Testis (tissue), 3 donors: ENCODE results near the gene PHF12. TPM values are rescaled to one million over a fixed set of nuclear protein-coding genes. Genes with fewer than 3 reads are reported as not detected.

Source experiments
- DNase-seq: peaks from one replicate; pipeline ENCODE4 v3.0.0-alpha.2; 2019
- H3K27ac ChIP-seq, 2 donors: fragments of 200-600 bp; sonication (generic); one replicate each; pipeline ENCODE4 v1.5.1; 2019
- H3K27me3 ChIP-seq: fragments of 200-600 bp; sonication (generic); one replicate; pipeline ENCODE4 v1.5.1; 2019
- H3K36me3 ChIP-seq: fragments of 200-600 bp; sonication (generic); one replicate; pipeline ENCODE4 v1.5.1; 2017; ENCODE audit warnings: low read depth; ENCODE audit errors: missing control alignments
- H3K4me1 ChIP-seq: fragments of 200-600 bp; sonication (generic); one replicate; pipeline ENCODE4 v1.5.1; 2019
- H3K4me3 ChIP-seq, 2 donors: fragments of 200-600 bp; sonication (generic); one replicate each; pipeline ENCODE4 v1.5.1; 2017 to 2019
- H3K9me3 ChIP-seq: fragments of 200-600 bp; sonication (generic); one replicate; pipeline ENCODE4 v1.5.1; 2017
- CTCF ChIP-seq, 3 experiments: fragments of 450-650 bp in 2 of 3; fragments of 200-600 bp in 1 of 3; sonication (generic) in 1 of 3; IDR thresholded peaks; one replicate each; pipeline ENCODE4 v1.5.1; 2016 to 2019; ENCODE audit warnings: antibody characterized with exemption in 3 of 3, mild to moderate bottlenecking in 2 of 3, moderate library complexity in 1 of 3
- POLR2A ChIP-seq: fragments of 450-650 bp; IDR thresholded peaks from one replicate; pipeline ENCODE4 v1.6.1; 2017; ENCODE audit warnings: antibody characterized with exemption, mild to moderate bottlenecking, moderate library complexity
- WGBS, 2 donors: methylation state at CpG; one replicate each; pipeline ENCODE4 v1.1.5; 2018; 5-methylcytosine and 5-hydroxymethylcytosine counted together
- intact Hi-C: fragments of 100-400 bp; cut with DNase I; formaldehyde crosslinking; loops from one replicate; pipeline ENCODE4 v1.15.1; 2023; ENCODE audit warnings: low total_unique reads
- polyA plus RNA-seq: library from polyadenylated mRNA; stranded (reverse); fragments of 350-450 nt; fragmentation: Illumina TruSeq; extraction: RNeasy Lipid Tissue Mini Kit (QIAGEN cat#74804); gene quantifications from one replicate; pipeline ENCODE4 v1.2.3, GENCODE V29; 2014; ENCODE audit warnings: low read depth, low replicate concordance; ENCODE audit not compliant: insufficient read depth
- total RNA-seq, 2 donors: library from RNA; depleted of rRNA; stranded (reverse); fragments of >200 nt; gene quantifications; one replicate each; pipeline ENCODE4 v1.2.3, GENCODE V29; 2016

Gene PHF12
- total and polyA plus RNA-seq, 3 donors from 2014 or later = 38.8 to 85.3 (median 82.4) TPM

- DNase-seq = no peak
- Histone ChIP-seq H3K4me3 (no peak overlapping the region), H3K4me1 (peaks cover 6% of the 10 kb centered on the region), H3K36me3 (no peaks in the 10 kb centered on the region), H3K27ac (no peak overlapping the region), H3K9me3 (no peaks in the 10 kb centered on the region), H3K27me3 (no peaks in the 10 kb centered on the region)
- WGBS, 2 donors = 89 to 95% methylated on average over 5 to 7 of the region's 7 CpGs
- TF ChIP-seq POLR2A (no peak), CTCF (IDR thresholded peaks at IDR 0.05) (no peak)
- intact Hi-C loops = no loop called here
These were observed 6.7 kb upstream of the PHF12 start for GRCh38 chr17:28957992-28958355.

DNA sequence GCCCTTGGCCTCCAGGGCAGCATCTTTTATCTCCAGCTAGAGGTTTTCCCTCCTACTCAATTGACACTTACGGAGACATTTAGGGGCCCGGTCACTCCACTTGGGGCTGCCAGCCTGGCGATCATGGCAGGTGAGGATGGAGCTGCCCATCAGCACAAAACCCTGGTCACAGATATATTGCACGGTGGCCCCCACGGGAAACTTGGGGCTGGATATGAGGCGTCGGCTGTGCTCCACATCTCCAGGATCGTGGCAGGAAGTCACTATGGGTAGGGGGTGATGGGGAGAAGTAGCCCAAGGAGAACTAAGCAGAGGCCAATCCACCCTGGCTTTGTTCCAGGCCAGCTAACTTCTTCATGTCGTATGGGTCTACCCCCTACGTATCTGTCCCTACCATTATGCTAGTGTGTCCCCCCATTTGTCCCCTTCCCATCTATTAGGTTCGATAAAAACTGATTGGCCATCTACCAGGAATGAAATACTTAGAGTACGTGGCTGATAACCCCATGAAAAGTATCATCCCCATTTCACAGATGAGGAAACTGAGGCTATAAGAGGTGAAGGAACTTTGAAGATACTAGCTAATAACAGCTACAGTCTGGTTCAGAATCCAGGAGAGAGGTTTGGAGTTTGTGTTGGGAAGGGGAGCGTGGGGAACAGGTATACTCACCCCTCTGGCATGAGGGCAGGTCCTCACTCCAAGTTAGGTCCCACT, 6.1 kb upstream of the PHF12 start:
- Histone ChIP-seq H3K27ac (no peak overlapping the region), H3K4me1 (peaks cover 10% of the 10 kb centered on the region), H3K27me3 (no peaks in the 10 kb centered on the region), H3K4me3 (no peak overlapping the region), H3K36me3 (no peaks in the 10 kb centered on the region), H3K9me3 (no peaks in the 10 kb centered on the region)
- WGBS, 2 donors = 92 to 94% methylated on average over 12 to 13 of the region's 13 CpGs
- no peak for DNase-seq
- intact Hi-C loops = no loop called here
- no peak for TF ChIP-seq POLR2A
- no peak for TF ChIP-seq CTCF (IDR thresholded peaks at IDR 0.05)

DNA sequence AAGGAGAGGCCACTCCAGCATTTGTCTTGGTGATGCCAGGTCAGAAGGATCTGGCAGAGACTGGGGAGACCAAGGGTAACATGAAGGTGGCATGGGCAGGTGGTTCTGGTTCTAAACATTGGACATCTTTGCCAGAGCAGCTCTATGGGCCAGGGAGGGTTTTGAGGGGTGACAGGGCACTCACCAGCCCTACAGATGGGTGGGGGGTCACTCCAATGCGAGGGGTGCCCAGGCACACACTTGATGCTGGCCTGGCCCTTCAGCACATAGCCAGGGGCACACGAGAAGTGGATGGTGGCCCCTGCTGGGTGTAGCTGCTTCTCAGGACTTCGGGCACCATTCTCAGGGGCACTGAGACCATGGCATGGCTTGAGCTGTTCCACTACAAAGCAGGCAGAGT, 5.5 kb upstream of the PHF12 start:
- no peak for DNase-seq
- H3K9me3 ChIP-seq = no peaks in the 10 kb centered on the region
- H3K36me3 ChIP-seq = no peaks in the 10 kb centered on the region
- intact Hi-C loops = no loop called here
- H3K27ac ChIP-seq = no peak overlapping the region
- TF ChIP-seq CTCF (IDR thresholded peaks at IDR 0.05) (no peak), POLR2A (no peak)
- H3K4me1 ChIP-seq = peaks cover 10% of the 10 kb centered on the region
- no peak overlapping the region for H3K4me3 ChIP-seq
- H3K27me3 ChIP-seq = no peaks in the 10 kb centered on the region
- 89 to 92% methylated on average over 2 to 3 of the region's 3 CpGs for WGBS, 2 donors

- WGBS, 2 donors = 83 to 84% methylated on average over 4 to 7 of the region's 7 CpGs
- Histone ChIP-seq H3K27ac (no peak overlapping the region), H3K36me3 (no peaks in the 10 kb centered on the region), H3K4me3 (no peak overlapping the region), H3K9me3 (no peaks in the 10 kb centered on the region), H3K4me1 (peaks cover 10% of the 10 kb centered on the region), H3K27me3 (no peaks in the 10 kb centered on the region)
- no peak for DNase-seq
- TF ChIP-seq CTCF (IDR thresholded peaks at IDR 0.05) (no peak), POLR2A (no peak)
- intact Hi-C loops = no loop called here
These were observed 4.8 kb upstream of the PHF12 start for GRCh38 chr17:28956112-28956511.

DNA sequence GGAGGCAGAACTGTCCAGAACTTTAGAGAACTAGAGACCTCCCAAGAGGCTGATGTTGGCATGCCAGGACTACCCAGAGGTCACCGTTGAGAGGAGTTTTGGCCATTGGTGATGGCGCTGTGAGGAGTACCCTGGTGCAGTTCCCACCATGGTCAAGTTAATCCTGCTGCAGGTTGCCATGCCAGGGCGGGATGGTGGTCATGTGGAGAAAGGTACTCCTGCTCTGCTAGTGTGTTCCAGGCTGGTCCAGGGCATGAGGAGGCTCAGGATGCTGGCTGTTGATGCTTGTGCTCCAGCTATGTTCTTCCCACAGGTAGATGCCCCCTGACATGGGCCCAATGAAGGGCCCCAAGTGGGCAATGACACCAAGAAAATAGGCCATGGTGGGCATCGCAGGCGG, 4.1 kb upstream of the PHF12 start:
- WGBS, 2 donors = 93 to 100% methylated on average over 2 to 5 of the region's 5 CpGs
- DNase-seq = no peak
- no peaks in the 10 kb centered on the region for H3K27me3 ChIP-seq
- peaks cover 10% of the 10 kb centered on the region for H3K4me1 ChIP-seq
- no peaks in the 10 kb centered on the region for H3K9me3 ChIP-seq
- no peak for TF ChIP-seq CTCF (IDR thresholded peaks at IDR 0.05)
- TF ChIP-seq POLR2A = no peak
- H3K27ac ChIP-seq = no peak overlapping the region
- no peaks in the 10 kb centered on the region for H3K36me3 ChIP-seq
- H3K4me3 ChIP-seq = no peak overlapping the region
- intact Hi-C loops = no loop called here
